NCI-H2107 (cell line): ENCODE measurements around the gene H19.

Source experiments
- DNase-seq: peaks from one replicate; lab custom pipeline; 2025; lab: John Stamatoyannopoulos, UW

H19 gene

DNA sequence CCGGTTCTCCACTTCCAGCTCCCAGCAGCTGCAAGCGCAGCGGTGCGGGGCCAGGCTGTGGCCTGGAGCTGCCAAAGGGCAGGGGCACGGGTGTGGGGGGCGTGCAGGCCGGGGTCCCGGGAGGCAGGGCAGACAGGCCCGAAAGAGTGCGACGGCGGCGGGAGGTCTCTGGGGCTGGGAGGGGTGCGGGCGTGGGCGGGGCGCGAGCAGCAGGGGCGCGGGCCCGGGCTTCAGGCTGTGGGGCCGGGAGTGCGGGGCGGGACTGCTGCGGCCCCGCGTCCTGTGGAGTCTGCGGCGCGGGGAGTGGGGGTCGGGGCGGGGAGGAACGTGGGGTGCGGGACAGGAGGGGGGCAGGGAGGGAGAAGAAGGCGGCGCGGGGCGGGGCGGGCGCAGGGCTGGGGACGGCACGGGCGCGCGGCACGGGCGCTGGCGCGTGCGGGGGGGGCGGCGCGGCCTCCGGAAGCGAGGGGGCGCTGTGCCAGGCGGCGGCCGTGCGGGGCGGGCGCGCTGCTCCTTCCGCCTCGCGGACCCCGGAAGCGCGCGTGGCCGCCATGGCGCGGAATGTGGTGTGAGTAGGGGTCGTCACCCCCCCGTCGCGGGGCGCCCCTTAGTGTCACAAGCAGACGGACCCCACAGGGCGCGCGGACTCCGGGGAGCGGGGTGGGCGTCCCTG is 50.7 kb downstream of the H19 start, which contains the start of gene MRPL23:
TSS of gene MRPL23 (plus strand) at position 521 of the 673 bp plus-strand sequence. CDS start at position 552, 31 bp downstream.
- no peak for DNase-seq
